Measurements from ENCODE around the gene KNTC1.
A peak's percentile ranks its signal among the peaks of the same experiment; 100 is the strongest.
"Not testable (repeated sequence)": the region's sequence is repeated elsewhere in the genome, so short reads cannot be mapped to it uniquely, and the experiment has no call there.

Gene KNTC1
- long read RNA-seq, donor 1: 0 reads
- long read RNA-seq, donor 2: 0 reads
- long read RNA-seq, donor 3, partial matches to known transcripts: 0 of 1 reads
- long read RNA-seq, donor 3, other reads (novel, unspliced or antisense): 0 of 1 reads
- long read RNA-seq, donor 4, partial matches to known transcripts: 0 of 3 reads
- long read RNA-seq, donor 4, other reads (novel, unspliced or antisense): 0 of 3 reads
- long read RNA-seq, donor 5: 0 reads
- long read RNA-seq, donor 6: 0 reads
- long read RNA-seq, donor 7, partial matches to known transcripts: 0 of 2 reads
- long read RNA-seq, donor 7, other reads (novel, unspliced or antisense): 0 of 2 reads
- long read RNA-seq, donor 8: 0 reads

GRCh38 chr12:122526683-122527477 lies at the start of gene KNTC1, which contains the start of gene RSRC2:
Gene KNTC1, plus strand, starts transcription at chr12:122527249. Its CDS starts 2,815 bp downstream, at chr12:122530064.
Gene RSRC2, minus strand, starts transcription at chr12:122526936. Its CDS starts 83 bp downstream, at chr12:122526853.
- peak; percentile 100 for DNase-seq

GRCh38 chr12:122480753-122481152 lies 46.3 kb upstream of the KNTC1 start:
- no peak for DNase-seq

GRCh38 chr12:122481861-122482260 lies 45.2 kb upstream of the KNTC1 start:
- DNase-seq: no peak

GRCh38 chr12:122483969-122484368 lies 43.1 kb upstream of the KNTC1 start:
- no peak for DNase-seq

- DNase-seq: not testable (repeated sequence)
These were observed 42.7 kb upstream of the KNTC1 start for GRCh38 chr12:122484385-122484784.

- not testable (repeated sequence) for DNase-seq
These were observed 40.7 kb upstream of the KNTC1 start for GRCh38 chr12:122486360-122486759.

- DNase-seq: no peak
These were observed 40.1 kb upstream of the KNTC1 start for GRCh38 chr12:122486805-122487426.

- not testable (repeated sequence) for DNase-seq
These were observed 39.2 kb upstream of the KNTC1 start for GRCh38 chr12:122487807-122488206.

- DNase-seq: no peak
These were observed 38.0 kb upstream of the KNTC1 start for GRCh38 chr12:122489038-122489437.

- no peak for DNase-seq
These were observed 35.1 kb upstream of the KNTC1 start for GRCh38 chr12:122491991-122492390.

GRCh38 chr12:122493222-122493621 lies 33.8 kb upstream of the KNTC1 start:
- not testable (repeated sequence) for DNase-seq

GRCh38 chr12:122495258-122495657 lies 31.8 kb upstream of the KNTC1 start:
- no peak for DNase-seq

GRCh38 chr12:122499991-122500684 lies 26.9 kb upstream of the KNTC1 start:
- no peak for DNase-seq

GRCh38 chr12:122500685-122501488 lies 26.2 kb upstream of the KNTC1 start, which contains the start of gene ZCCHC8:
Gene ZCCHC8, minus strand, starts transcription at chr12:122500932. Its CDS starts 92 bp downstream, at chr12:122500840.
- peak; percentile 91 for DNase-seq

GRCh38 chr12:122501489-122501989 lies 25.5 kb upstream of the KNTC1 start:
- DNase-seq: no peak

GRCh38 chr12:122503147-122503751 lies 23.8 kb upstream of the KNTC1 start:
- DNase-seq: no peak

- DNase-seq: no peak
These were observed 23.1 kb upstream of the KNTC1 start for GRCh38 chr12:122503783-122504590.

- DNase-seq: no peak
These were observed 21.5 kb upstream of the KNTC1 start for GRCh38 chr12:122505419-122506051.

- DNase-seq: no peak
These were observed 20.6 kb upstream of the KNTC1 start for GRCh38 chr12:122506393-122506938.

Data from right kidney (tissue), 9 donors.